Epidermal melanocyte (primary cell): ENCODE data around the gene SLC39A9.
"Not testable (repeated sequence)": the region's sequence is repeated elsewhere in the genome, so short reads cannot be mapped to it uniquely, and the experiment has no call there.

Experiments
- DNase-seq: peaks from one replicate; pipeline ENCODE4 v3.0.0; 2011; ENCODE audit warnings: low spot score; ENCODE audit not compliant: insufficient read length

SLC39A9 gene

GRCh38 chr14:69475194-69475818 is 76.8 kb downstream of the SLC39A9 start:
- DNase-seq, result no peak

DNA sequence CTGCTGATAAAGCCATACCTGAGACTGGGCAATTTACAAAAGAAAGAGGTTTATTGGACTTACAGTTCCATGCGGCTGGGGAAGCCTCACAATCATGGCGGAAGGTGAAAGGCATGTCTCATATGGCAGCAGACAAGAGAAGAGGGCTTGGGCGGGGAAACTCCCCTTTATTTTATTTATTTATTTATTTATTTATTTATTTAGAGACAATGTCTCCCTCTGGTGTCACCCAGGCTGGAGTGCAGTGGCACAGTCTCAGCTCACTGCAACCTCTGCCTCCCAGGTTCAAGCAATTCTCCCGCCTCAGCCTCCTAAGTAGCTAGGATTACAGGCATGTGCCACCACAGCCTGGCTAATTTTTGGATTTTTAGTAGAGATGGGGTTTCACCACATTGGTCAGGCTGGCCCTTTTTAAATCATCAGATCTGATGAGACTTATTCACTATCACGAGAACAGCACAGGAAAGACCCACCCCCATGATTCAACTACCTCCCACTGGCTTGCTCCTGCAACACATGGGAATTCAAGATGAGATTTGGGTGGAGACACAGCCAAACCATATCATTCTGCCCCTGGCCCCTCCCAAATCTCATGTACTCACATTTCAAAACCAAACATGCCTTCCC is 78.4 kb downstream of the SLC39A9 start:
- DNase-seq, result not testable (repeated sequence)

- not testable (repeated sequence) for DNase-seq
Measured at GRCh38 chr14:69478055-69478454, 79.6 kb downstream of the SLC39A9 start.

DNA sequence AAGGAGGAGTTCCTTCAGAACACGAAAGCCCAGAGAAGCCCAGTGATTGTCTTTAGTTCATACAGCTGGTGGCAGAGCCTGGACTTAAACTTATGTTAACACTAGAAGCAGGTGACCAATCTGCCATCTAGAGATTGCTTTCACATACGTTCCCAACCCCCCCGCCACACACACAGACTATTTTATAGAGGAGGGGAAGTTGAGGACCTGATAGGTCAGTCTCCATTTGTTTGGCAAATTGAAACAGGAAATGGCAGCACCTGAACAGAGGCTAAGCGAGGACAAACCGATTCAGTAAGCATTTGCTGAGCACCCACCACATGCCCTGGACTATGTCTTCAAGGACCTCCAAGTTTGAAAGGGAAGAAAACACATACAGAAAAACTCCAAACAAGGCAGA is 81.2 kb downstream of the SLC39A9 start:
- DNase-seq, result no peak

GRCh38 chr14:69480136-69480535 is 81.6 kb downstream of the SLC39A9 start:
- DNase-seq, result no peak

- DNase-seq, result no peak
Measured at GRCh38 chr14:69481815-69482568, 83.5 kb downstream of the SLC39A9 start.

DNA sequence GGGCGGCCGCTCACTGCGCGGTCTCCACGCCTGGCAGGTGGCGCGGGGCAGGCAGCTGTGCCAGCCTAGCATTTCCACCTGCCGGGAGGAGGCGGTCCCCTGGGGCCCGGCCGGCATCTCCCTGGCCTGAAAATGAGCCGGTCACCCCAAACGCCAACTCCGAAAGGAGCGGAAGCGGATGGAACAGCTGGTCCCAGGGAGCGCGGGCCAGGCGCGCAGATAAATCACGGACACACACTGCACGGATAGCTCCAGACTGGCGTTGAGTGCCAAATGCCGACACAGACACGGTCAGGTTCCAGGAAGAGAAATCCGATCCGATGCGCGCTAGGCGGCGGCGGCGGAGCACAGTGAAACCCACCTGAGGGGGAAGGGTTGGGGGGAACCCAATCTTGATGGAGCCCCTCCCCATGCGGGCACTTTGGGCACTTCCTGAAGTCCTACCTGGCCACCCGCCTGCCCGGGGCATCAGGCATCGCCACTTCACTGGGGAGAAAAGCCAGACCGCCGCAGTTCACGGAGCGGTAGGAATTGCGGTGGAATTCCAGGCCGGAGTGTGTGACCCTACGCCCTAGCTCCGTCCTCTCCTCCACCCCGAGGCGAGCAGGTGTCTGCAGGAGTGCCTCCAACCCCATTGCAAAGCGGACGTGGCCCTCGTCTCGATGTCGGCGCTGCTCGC is 85.4 kb downstream of the SLC39A9 start:
- no peak for DNase-seq

GRCh38 chr14:69484444-69485314 is 86.2 kb downstream of the SLC39A9 start, which contains the start of gene PLEKHD1:
PLEKHD1 (plus strand) TSS chr14:69484728; CDS start chr14:69484966, 238 bp downstream.
- DNase-seq, result no peak

- no peak for DNase-seq
Measured at GRCh38 chr14:69485315-69485660, 86.8 kb downstream of the SLC39A9 start.

DNA sequence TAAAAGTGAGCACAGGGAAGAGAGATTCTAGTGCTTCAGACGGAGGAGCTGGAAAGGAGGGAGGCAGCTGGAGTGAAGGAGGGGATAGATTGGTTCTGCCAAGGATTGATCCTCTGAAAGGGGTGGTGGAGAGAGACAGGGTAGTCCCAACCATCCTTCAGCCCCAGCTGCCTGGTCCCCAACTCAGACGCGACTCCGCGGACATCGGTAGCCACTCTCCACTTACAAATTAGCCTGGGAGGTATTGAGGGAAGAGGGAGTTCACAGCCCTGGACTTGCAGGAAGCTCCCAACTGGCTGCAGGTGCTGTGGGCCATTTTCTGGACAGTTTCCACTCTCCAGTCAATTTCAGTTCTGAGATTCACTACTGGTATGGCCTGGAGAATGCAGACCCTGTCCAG is 87.2 kb downstream of the SLC39A9 start:
- no peak for DNase-seq

GRCh38 chr14:69487226-69487625 is 88.7 kb downstream of the SLC39A9 start:
- DNase-seq, result no peak

DNA sequence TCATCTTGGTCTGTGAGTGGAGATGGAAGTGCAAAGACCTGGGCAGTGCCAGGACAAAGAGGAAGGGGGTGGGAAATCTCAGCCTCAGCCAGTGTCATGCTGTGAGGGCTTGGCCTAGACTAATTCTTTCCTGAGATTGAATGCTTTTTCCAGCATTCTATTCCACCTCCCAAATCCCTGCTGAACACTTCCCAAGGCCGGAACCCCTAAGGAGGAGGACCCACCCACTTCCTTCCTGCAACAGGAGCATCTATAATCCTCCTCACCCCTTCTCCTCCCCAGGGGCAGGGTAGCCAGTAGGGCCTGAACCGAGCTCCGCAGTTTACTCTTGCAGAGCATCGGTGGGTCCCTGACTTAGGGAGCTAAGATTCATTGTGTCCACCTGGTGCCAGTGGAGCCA is 89.3 kb downstream of the SLC39A9 start:
- no peak for DNase-seq

GRCh38 chr14:69489495-69489894 is 91.0 kb downstream of the SLC39A9 start:
- DNase-seq, result no peak

GRCh38 chr14:69490219-69490918 is 91.9 kb downstream of the SLC39A9 start:
- DNase-seq, result no peak

DNA sequence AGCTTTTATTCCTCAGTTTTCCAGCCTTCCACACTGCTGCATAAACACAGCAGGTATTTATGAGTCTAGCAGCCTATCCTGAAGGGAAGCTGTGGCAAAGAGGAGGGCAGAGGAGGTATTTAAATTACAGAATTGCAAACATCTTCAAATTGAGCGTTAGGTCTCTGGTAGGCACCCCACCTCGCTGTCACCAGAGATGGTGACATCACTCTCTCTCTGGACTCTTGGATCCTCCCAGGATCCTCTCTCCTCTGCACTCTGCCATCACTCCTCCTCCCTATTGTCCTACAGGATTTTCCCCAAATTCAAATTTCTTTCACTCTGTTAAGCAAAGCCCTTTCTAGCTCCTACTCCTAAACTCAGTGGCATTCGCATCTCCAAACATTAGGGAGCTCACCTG is 92.7 kb downstream of the SLC39A9 start:
- no peak for DNase-seq

DNA sequence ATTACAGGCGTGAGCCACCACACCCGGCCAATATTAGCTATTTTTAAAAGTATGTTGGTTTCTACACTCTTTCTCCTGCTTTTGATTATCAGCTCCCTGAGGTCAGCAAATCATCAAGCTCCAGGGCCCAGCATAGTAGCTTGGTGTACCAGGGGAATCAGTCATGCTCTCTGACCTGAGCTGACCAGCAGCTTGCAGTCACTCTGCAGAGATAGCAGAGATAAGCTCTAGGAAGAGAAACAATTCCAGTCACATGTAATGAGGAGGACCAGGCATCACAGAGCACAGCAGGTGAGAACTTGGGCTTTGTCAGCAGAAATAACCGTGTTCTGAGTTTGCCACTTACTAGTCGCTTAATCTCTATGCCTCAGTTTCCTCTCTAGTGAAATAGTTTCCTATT is 94.5 kb downstream of the SLC39A9 start:
- DNase-seq, result no peak

- no peak for DNase-seq
Measured at GRCh38 chr14:69493791-69494190, 95.3 kb downstream of the SLC39A9 start.

DNA sequence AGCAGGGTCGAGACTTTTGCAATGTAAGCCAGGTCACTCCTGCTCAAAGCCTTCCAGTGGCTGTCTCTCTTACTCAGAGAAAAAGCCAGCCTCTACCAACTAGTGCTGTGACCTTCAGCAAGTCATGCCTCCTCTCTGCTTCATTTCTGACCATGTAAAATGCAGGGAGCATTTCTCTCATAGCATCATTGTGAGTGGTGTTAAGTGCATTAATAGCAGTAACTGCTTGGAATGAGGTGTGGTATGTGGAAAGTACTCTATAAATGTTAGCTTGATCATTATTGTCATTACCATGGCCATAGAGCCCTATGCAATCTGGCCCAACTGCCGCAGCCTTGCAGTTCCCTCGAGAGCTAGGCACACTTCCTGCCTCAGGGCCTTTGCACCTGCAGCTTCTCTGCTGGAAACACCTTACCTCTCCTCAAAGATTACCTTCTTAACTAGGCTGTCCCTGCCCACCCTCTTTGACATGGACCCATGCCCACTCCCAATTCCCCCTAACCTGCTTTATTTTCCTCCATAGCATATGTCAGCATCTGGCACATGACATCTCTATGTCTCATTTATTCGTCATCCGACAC is 96.9 kb downstream of the SLC39A9 start:
- DNase-seq, result no peak

DNA sequence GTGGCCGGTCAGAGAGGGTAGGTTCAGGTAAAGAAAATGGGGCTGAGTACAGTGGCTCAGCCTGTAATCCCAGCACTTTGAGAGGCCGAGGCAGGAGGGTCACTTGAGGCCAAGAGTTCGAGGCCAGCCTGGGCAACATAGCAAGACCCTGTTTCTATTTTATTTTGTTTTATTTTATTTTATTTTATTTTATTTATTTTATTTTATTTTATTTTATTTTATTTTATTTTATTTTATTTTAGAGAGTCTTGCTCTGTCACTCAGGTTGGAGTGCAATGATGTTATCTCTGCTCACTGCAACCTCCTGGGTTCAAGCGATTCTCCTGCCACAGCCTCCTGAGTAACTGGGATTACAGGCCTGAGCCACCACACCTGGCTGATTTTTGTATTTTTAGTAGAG is 99.4 kb downstream of the SLC39A9 start:
- not testable (repeated sequence) for DNase-seq

DNA sequence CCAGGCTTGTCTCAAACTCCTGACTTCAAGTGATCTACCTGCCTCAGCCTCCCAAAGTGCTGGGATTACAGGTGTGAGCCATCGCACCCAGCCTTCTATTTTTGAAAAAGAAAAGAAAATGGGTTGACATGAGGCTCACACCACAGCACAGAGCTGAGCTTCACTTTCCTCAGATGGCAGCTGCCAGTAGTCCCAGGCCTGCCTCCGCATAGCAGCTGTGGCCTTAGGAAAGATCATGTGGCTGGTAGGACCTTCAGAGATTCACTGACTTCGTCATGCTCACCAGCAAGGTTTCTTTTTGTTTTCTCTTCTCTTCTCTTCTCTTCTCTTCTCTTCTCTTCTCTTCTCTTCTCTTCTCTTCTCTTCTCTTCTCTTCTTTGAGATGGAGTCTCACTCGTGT is 99.8 kb downstream of the SLC39A9 start:
- not testable (repeated sequence) for DNase-seq
